Breast epithelium (tissue), 3 donors: ENCODE measurements around the gene COL26A1.

Experiments
- CTCF ChIP-seq, 3 donors: fragments of 450-650 bp; IDR thresholded peaks; one replicate each; pipeline ENCODE4 v1.5.1; 2016 to 2017; ENCODE audit warnings: antibody characterized with exemption in 3 of 3, mild to moderate bottlenecking in 3 of 3, moderate library complexity in 3 of 3
- POLR2A ChIP-seq: fragments of 450-650 bp; IDR thresholded peaks from one replicate; pipeline ENCODE4 v1.6.1; 2016; ENCODE audit warnings: antibody characterized with exemption, mild to moderate bottlenecking, moderate library complexity

GRCh38 chr7:101538596-101539459 lies 176.2 kb downstream of the COL26A1 start:
- TF ChIP-seq CTCF (IDR thresholded peaks at IDR 0.05): peak; percentile 23 to 62 (median 50)
- no peak for TF ChIP-seq POLR2A
